ENCODE results near the gene TMUB1.

Gene TMUB1

GRCh38 chr7:151082141-151083070 is 887 bp downstream of the TMUB1 start:
- no peak for DNase-seq

- no peak for DNase-seq
Measured at GRCh38 chr7:151081170-151082101, 1.9 kb downstream of the TMUB1 start.

- peak; percentile 71 to 73 for DNase-seq
Measured at GRCh38 chr7:151080522-151081169, 2.6 kb downstream of the TMUB1 start, which contains the start of gene FASTK. Gene FASTK, minus strand, starts transcription at chr7:151080809. Its CDS starts 43 bp downstream, at chr7:151080766.

- DNase-seq, result no peak
Measured at GRCh38 chr7:151080067-151080521, 3.2 kb downstream of the TMUB1 start.

- no peak for DNase-seq
Measured at GRCh38 chr7:151079199-151079910, 3.9 kb downstream of the TMUB1 start.

GRCh38 chr7:151078233-151079040 is 4.9 kb downstream of the TMUB1 start:
- DNase-seq, result no peak

- DNase-seq, result no peak
Measured at GRCh38 chr7:151077705-151078232, 5.5 kb downstream of the TMUB1 start.

GRCh38 chr7:151076863-151077704 is 6.2 kb downstream of the TMUB1 start:
- DNase-seq, result no peak

GRCh38 chr7:151075978-151076426 is 7.3 kb downstream of the TMUB1 start:
- DNase-seq, result no peak

GRCh38 chr7:151075662-151075971 is 7.7 kb downstream of the TMUB1 start:
- no peak for DNase-seq

GRCh38 chr7:151074817-151075661 is 8.3 kb downstream of the TMUB1 start:
- no peak for DNase-seq

GRCh38 chr7:151073990-151074389 is 9.3 kb downstream of the TMUB1 start:
- DNase-seq, result no peak

- DNase-seq, result no peak
Measured at GRCh38 chr7:151071032-151071866, 12.0 kb downstream of the TMUB1 start.

- DNase-seq, result no peak
Measured at GRCh38 chr7:151070574-151070960, 12.7 kb downstream of the TMUB1 start.

GRCh38 chr7:151069841-151070573 is 13.3 kb downstream of the TMUB1 start:
- no peak for DNase-seq

- no peak for DNase-seq
Measured at GRCh38 chr7:151068069-151068773, 15.1 kb downstream of the TMUB1 start.
